GM03348 (cell line): ENCODE measurements around the gene TIAM1.

ENCODE experiments used
- DNase-seq: peaks from one replicate; pipeline ENCODE4 v3.0.0; 2012; ENCODE audit warnings: low spot score

Gene TIAM1

GRCh38 chr21:31204801-31205200, 139.3 kb downstream of the TIAM1 start:
- DNase-seq, result no peak

DNA sequence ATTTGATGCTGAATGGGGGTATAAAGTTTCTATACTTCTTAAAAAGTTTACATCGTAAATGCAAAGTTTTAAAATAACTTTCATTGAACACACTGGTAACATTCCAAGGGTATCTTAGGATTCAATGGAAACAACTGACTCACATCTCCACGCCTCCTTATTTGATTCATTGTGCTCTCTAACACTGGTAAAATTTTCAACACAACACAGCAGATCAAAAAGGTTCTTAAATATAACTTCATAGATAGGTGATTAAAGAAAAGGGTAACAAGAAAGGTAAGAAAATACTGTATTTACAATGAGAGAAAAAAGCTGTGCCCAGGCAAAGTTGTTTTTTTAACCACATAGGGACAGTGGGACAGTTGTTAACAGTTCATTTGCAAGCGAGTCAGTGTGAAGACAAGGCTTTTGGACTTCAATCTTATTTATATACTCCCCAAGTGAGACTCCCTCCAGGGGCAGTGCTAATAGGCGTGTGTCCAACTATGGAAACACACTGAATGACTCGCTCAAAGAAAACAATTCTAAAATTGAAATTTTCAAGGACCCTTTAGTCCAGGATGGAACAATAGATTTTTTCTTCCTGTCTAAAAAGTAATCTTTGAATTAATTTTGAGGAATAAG, 140.5 kb downstream of the TIAM1 start:
- DNase-seq, result no peak

- DNase-seq, result peak; percentile 63
Observed at GRCh38 chr21:31201548-31201947, 142.5 kb downstream of the TIAM1 start.

- DNase-seq, result no peak
Observed at GRCh38 chr21:31201144-31201543, 142.9 kb downstream of the TIAM1 start.

GRCh38 chr21:31198575-31198974, 145.5 kb downstream of the TIAM1 start:
- peak; percentile 55 for DNase-seq

DNA sequence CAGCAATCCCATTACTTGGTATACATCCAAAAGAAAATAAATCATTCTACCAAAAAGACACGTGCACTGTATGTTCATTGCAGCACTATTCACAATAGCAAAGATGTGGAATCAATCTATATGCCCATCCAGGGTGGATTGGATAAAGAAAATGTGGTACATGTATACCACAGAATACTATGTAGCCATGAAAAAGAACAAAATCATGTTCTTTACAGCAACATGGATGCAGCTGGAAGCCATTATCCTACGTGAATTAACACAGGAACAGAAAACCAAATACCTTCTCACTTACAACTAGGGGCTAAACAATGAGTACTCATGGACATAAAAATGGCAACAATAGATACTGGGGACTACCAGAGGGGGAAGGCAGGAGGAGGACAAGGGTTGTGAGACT, 147.3 kb downstream of the TIAM1 start:
- DNase-seq, result no peak

- no peak for DNase-seq
Observed at GRCh38 chr21:31195334-31196015, 148.6 kb downstream of the TIAM1 start.

DNA sequence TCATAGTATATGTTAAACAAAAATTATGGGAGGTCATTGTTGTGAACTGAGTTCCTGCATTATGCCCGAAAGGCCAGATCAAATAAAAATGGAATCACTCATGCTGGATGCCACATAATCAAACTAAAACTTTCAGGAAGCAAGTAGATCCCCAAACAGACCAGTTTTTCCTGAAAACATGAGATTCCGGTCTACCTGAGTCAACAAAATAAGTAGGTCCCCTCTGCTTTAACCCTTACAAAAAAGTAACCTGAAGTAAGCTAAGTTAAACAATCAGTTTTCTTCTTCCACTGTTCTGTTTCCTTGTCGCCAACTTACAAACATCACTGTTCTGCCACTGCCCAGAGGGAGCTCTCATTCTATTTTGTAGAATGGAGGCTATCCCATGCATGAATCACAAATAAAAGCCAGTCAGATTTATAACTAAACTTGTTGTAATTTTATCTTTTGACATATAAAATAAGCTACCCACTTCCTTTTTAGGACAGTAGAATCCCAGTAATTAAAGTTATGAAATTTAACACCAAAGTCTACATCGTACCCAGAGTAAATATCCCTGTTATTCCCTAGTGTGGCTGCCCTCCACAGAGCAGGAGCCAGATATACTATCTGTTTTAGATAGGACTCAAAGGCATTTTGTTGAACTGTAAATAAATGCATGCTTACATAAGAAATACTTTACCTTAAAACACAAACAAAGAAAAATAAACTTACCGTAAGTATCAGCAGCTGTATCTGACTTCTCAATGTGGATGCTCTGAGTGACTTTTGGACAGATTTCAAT, 149.4 kb downstream of the TIAM1 start:
- DNase-seq, result no peak

DNA sequence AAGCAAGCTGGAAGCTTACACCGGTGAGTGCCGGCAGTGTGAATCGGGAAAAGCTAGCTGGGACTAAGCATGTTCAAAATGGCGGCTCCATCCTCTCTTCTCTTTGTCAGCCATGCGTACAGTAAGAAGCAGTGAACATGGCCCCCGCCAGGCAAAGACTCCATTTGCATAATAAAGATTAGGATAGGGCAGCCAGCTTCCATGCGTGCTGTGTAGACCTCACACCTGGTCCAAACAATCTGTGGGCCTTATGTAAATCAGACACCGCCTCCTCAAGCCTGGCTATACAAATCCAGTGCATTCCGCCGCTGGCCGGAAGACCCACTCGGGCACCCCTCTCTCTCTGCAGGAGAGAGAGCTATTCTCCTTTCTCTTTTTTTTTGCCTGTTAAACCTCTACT, 150.3 kb downstream of the TIAM1 start:
- no peak for DNase-seq

- no peak for DNase-seq
Observed at GRCh38 chr21:31191553-31191952, 152.5 kb downstream of the TIAM1 start.

DNA sequence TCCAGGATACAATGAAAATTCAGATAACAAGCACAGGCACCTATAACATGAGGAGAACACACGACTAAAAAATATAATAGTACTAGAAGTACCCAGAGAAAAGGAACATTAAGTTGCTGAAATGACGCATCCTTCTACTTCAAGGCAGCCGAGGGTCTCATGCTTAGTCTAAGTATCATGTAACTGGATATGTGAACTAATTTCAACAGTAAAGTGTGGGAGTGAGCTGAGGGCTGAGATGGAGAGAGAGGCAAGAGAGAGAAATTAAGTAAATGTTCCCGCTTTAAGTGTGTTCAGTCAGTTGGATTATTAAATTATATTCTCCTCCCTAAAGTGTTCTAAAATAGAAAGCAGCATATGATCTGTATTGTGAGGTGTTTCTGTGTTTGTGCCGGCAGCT, 153.5 kb downstream of the TIAM1 start:
- DNase-seq, result no peak

DNA sequence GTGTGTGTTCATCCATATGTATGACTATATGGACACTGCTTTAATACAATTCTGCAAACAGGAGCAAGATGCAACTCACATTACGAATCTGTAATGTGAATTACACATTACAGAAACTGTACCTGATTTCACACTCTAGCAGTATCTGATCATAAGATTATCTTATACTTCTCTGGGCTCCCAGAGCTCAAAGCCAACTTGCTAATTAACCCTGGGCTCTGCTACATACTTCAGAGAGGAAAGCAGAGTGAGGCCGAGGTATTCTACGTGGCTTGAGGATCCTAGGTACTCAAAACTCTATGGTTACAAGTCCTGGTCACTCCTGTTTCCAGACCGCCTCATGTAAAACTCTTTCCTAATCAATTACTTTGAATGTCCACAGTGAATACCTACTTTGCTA, 156.6 kb downstream of the TIAM1 start:
- no peak for DNase-seq

- DNase-seq, result no peak
Observed at GRCh38 chr21:31186916-31187315, 157.1 kb downstream of the TIAM1 start.

- DNase-seq, result no peak
Observed at GRCh38 chr21:31185663-31186062, 158.4 kb downstream of the TIAM1 start.

DNA sequence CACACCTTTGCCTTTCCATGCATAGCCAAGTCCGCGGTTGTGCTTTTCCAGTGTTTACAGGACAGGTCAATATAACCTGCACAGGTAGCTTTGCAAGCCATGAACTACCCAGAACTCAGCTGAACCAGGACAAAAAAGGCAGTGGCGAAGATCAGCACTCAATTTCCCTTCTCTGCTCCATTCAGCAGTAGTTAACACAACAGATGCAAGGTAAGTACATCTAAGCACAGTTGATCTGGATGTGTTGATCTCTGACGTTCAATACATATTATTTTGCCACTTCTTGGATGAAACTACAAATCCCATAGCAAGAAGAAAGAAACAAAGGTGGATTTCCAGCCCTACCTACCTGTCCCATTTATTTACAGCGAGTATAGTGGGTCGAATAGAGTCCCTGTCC, 159.2 kb downstream of the TIAM1 start:
- no peak for DNase-seq

- DNase-seq, result no peak
Observed at GRCh38 chr21:31184459-31184858, 159.6 kb downstream of the TIAM1 start.

GRCh38 chr21:31182231-31183140, 161.6 kb downstream of the TIAM1 start:
- no peak for DNase-seq

- DNase-seq, result no peak
Observed at GRCh38 chr21:31181082-31181750, 162.8 kb downstream of the TIAM1 start.

DNA sequence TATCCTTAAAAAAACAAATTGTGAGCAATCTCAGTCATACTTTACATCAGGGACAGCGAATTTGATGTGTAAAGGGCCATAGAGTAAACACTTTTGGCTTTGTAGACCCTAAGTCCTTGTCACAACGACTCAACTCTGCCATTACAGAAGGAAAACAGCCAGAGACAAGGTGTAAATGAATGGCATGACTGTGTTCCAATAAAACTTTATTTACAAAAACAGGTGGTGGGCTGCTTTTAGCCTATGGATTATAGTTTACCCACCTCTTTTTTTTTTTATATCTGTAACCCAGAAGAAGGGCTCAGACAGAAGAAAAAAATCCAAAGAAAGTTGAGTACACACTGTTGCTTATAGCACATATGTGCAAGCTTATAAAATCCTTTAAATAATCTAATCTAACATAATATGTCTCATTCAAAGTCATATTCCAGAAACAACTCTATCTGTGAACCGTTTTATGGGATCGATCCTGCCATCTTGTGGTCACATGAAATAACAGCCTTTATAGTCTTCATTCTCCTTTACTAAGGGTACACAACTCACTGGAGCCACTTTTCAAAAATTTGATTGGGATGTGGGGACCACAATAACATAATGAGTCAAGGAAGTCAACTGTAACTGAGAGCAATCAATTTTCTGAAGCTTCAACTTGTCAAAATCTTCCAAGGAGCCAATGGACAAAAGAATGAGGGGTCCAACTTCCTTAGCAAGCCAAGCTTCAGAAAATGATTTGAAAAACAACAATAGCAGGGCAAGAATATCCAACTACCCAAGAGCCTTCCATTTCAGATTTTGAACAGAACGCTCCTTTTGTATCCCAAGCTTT, 163.6 kb downstream of the TIAM1 start:
- peak; percentile 64 for DNase-seq

- no peak for DNase-seq
Observed at GRCh38 chr21:31176725-31177124, 167.3 kb downstream of the TIAM1 start.

GRCh38 chr21:31176080-31176551, 167.9 kb downstream of the TIAM1 start:
- DNase-seq, result no peak
